Naive thymus-derived CD4-positive, alpha-beta T cell (primary cell): ENCODE measurements around the gene AMT. TPM values are rescaled to one million over a fixed set of nuclear protein-coding genes. Genes with fewer than 3 reads are reported as not detected.

Experiments used
- ATAC-seq: fragments of 150-1000 bp; cut with Tn5 transposase; 2 replicates; pipeline ENCODE4 v1.10.0; 2021; ENCODE audit warnings: mild to moderate bottlenecking, moderate library complexity
- CTCF ChIA-PET: fragments of 350-600 bp; sonication (Branson Sonifier 250); formaldehyde crosslinking; loops from one replicate; lab custom pipeline; 2021; ENCODE audit warnings: antibody characterized with exemption; lab: Charles Lee
- POLR2A ChIA-PET: fragments of 350-600 bp; sonication (Branson Sonifier 250); formaldehyde crosslinking; loops from one replicate; lab custom pipeline; 2021; ENCODE audit warnings: antibody characterized with exemption, inconsistent platforms; lab: Charles Lee
- DNase-seq, 9 donors: peaks; one replicate each; pipeline versions ENCODE4 v3.0.0 to v3.0.0-alpha.2; 2020 to 2022; ENCODE audit warnings: mixed read lengths in 1 of 9
- H3K27ac ChIP-seq: one replicate; pipeline ENCODE4 v1.7.0; 2013; ENCODE audit warnings: mild to moderate bottlenecking, low read depth, low read length, moderate library complexity
- H3K27me3 ChIP-seq, 2 donors: one replicate each; pipeline ENCODE4 v1.7.0; 2013; ENCODE audit warnings: low read length in 2 of 2, mild to moderate bottlenecking in 2 of 2, moderate library complexity in 2 of 2; ENCODE audit not compliant: control insufficient read depth in 2 of 2, insufficient read depth in 2 of 2
- H3K36me3 ChIP-seq, 3 experiments: 1 replicate in 2 of 3; 2 replicates in 1 of 3; pipeline ENCODE4 v1.7.0; 2013; ENCODE audit warnings: low read length in 3 of 3, mild to moderate bottlenecking in 3 of 3, moderate library complexity in 1 of 3; ENCODE audit not compliant: insufficient read depth in 3 of 3, control insufficient read depth in 2 of 3
- H3K4me1 ChIP-seq, 2 donors: one replicate each; pipeline ENCODE4 v1.7.0; 2013; ENCODE audit warnings: low read length in 2 of 2, mild to moderate bottlenecking in 2 of 2, moderate library complexity in 1 of 2; ENCODE audit not compliant: control insufficient read depth in 2 of 2, insufficient read depth in 2 of 2
- H3K4me3 ChIP-seq: 2 replicates; pipeline ENCODE4 v1.7.0; 2013; ENCODE audit warnings: mild to moderate bottlenecking, low read length
- H3K9me3 ChIP-seq, 3 experiments: 1 replicate in 2 of 3; 2 replicates in 1 of 3; pipeline ENCODE4 v1.7.0; 2013; ENCODE audit warnings: low read length in 3 of 3; ENCODE audit not compliant: control insufficient read depth in 2 of 3
- H3K27ac Mint-ChIP-seq, 9 donors: one replicate each; pipeline ENCODE4 v1.8.0; 2020 to 2022; ENCODE audit warnings: mixed read lengths in 9 of 9, mild to moderate bottlenecking in 8 of 9, moderate library complexity in 5 of 9, inconsistent platforms in 2 of 9
- H3K27me3 Mint-ChIP-seq, 5 donors: one replicate each; pipeline ENCODE4 v1.8.0; 2021 to 2022; ENCODE audit warnings: mixed read lengths in 5 of 5, mild to moderate bottlenecking in 1 of 5
- H3K36me3 Mint-ChIP-seq, 5 donors: one replicate each; pipeline ENCODE4 v1.8.0; 2020 to 2022; ENCODE audit warnings: mixed read lengths in 5 of 5, mild to moderate bottlenecking in 3 of 5, inconsistent platforms in 1 of 5
- H3K4me1 Mint-ChIP-seq, 7 donors: one replicate each; pipeline ENCODE4 v1.8.0; 2020 to 2022; ENCODE audit warnings: mixed read lengths in 7 of 7, mild to moderate bottlenecking in 3 of 7, inconsistent platforms in 1 of 7
- H3K4me3 Mint-ChIP-seq, 10 donors: one replicate each; pipeline ENCODE4 v1.8.0; 2020 to 2022; ENCODE audit warnings: mild to moderate bottlenecking in 10 of 10, mixed read lengths in 10 of 10, moderate library complexity in 6 of 10, inconsistent platforms in 2 of 10
- H3K9me3 Mint-ChIP-seq, 11 donors: one replicate each; pipeline ENCODE4 v1.8.0; 2020 to 2022; ENCODE audit warnings: mixed read lengths in 11 of 11, mild to moderate bottlenecking in 4 of 11, inconsistent platforms in 1 of 11, moderate library complexity in 1 of 11
- intact Hi-C, 2 donors: fragments of 100-400 bp; cut with micrococcal nuclease; formaldehyde crosslinking; loops; one replicate each; pipeline ENCODE4 v1.15.1; 2023
- polyA plus RNA-seq, 2 donors: library from polyadenylated mRNA; unstranded; fragments of 300-500 nt; fragmentation: Illumina TruSeq; gene quantifications; one replicate each; pipeline ENCODE4 v1.2.3, GENCODE V29; 2021
- total RNA-seq, 6 experiments: library from RNA in 5 of 6; stranded (reverse) in 5 of 6; gene quantifications; 1 replicate in 5 of 6; 2 replicates in 1 of 6; pipeline ENCODE4 v1.2.3 and lab custom pipeline; 2021 to 2026

Gene AMT, protein sequence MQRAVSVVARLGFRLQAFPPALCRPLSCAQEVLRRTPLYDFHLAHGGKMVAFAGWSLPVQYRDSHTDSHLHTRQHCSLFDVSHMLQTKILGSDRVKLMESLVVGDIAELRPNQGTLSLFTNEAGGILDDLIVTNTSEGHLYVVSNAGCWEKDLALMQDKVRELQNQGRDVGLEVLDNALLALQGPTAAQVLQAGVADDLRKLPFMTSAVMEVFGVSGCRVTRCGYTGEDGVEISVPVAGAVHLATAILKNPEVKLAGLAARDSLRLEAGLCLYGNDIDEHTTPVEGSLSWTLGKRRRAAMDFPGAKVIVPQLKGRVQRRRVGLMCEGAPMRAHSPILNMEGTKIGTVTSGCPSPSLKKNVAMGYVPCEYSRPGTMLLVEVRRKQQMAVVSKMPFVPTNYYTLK
- total RNA-seq: 10 to 100 TPM in 3 of 5 experiments, 1 to 10 TPM in 2; 7.9 to 13.9 (median 10.7) TPM
- polyA plus RNA-seq: 1 to 10 TPM; 1.7 to 2.2 TPM
- total RNA-seq (lab: John Stamatoyannopoulos, UW): 0.67 reads per million

- peak within 1 kb of the TSS in 9 of 10 donors; percentile 23 to 70 (median 62) for H3K4me3 Mint-ChIP-seq
These were observed at the start of gene AMT for GRCh38 chr3:49422379-49423248. Gene AMT (minus strand): TSS chr3:49422473. CDS start chr3:49422450, 23 bp downstream.

GRCh38 chr3:49470714-49471420 is 48.6 kb upstream of the AMT start:
- Histone ChIP-seq H3K4me3 (peak overlapping the region; percentile 78), H3K27ac (peak overlapping the region; percentile 94), H3K36me3 (no peaks in the 10 kb centered on the region), H3K9me3 (no peaks in the 10 kb centered on the region), H3K27me3 (no peaks in the 10 kb centered on the region), H3K4me1 (peaks cover 15 to 20% of the 10 kb centered on the region in 2 donors)
- intact Hi-C loops: loop anchor here (1.0 to 10.0 kb wide), 19 partner anchors 22 to 1384 kb away; partner anchors contain the start of genes NICN1 (in 2 of the 2), TCTA (in 2 of the 2), USP4 (in 2 of the 2) and WDR6 (in 2 of the 2)
- ChIA-PET POLR2A (interaction anchor here (0.6 to 3.5 kb wide), 14 partner anchors 8 to 723 kb away, joined by 3 to 33 read pairs (median 4); partner anchors contain the start of genes BSN, INKA1, QRICH1 and RHOA), CTCF (interaction anchor here (1.1 to 1.4 kb wide), 2 partner anchors 59 to 131 kb away, joined by 3 read pairs; partner anchors contain the start of genes RHOA and TCTA)
- Mint-ChIP-seq H3K9me3 (no peaks in the 10 kb centered on the region), H3K4me3 (peak overlapping the region; percentile 86 to 97 (median 92)), H3K36me3 (peaks cover 0 to 8% (median 0%) of the 10 kb centered on the region in 5 donors), H3K4me1 (peaks cover 14 to 29% (median 24%) of the 10 kb centered on the region in 7 donors), H3K27me3 (no peaks in the 10 kb centered on the region), H3K27ac (peak overlapping the region; percentile 89 to 95 (median 93))
- ATAC-seq (peak; percentile 24), DNase-seq (no peak)

More at GRCh38 chr3:49422379-49423248, at the start of gene AMT:
- intact Hi-C loops: no loop called here
- H3K27ac Mint-ChIP-seq: peak within 1 kb of the TSS in 8 of 9 donors; percentile 24 to 82 (median 48)
- H3K9me3 ChIP-seq: no peaks in the 10 kb centered on the region
- peaks cover 11 to 15% of the 10 kb centered on the region in 2 donors for H3K4me1 ChIP-seq
- no peaks in the 10 kb centered on the region for H3K27me3 Mint-ChIP-seq
- ATAC-seq: no peak
- ChIA-PET POLR2A (interaction anchor here (0.6 to 2.0 kb wide), 3 partner anchors 9 to 38 kb away, joined by 3 to 6 read pairs (median 6); no protein-coding TSS in a partner anchor), CTCF (no interaction called here)
- no peaks in the 10 kb centered on the region for H3K27me3 ChIP-seq
- H3K4me1 Mint-ChIP-seq: peaks cover 22 to 62% (median 57%) of the 10 kb centered on the region in 7 donors
- no peak within 1 kb of the TSS for H3K27ac ChIP-seq
- H3K9me3 Mint-ChIP-seq: no peaks in the 10 kb centered on the region
- peaks cover 0 to 27% (median 0%) of the 10 kb centered on the region in 3 experiments for H3K36me3 ChIP-seq
- no peak for DNase-seq
- H3K4me3 ChIP-seq: no peak within 1 kb of the TSS
- H3K36me3 Mint-ChIP-seq: peaks cover 0 to 32% (median 6%) of the 10 kb centered on the region in 5 donors

DNA sequence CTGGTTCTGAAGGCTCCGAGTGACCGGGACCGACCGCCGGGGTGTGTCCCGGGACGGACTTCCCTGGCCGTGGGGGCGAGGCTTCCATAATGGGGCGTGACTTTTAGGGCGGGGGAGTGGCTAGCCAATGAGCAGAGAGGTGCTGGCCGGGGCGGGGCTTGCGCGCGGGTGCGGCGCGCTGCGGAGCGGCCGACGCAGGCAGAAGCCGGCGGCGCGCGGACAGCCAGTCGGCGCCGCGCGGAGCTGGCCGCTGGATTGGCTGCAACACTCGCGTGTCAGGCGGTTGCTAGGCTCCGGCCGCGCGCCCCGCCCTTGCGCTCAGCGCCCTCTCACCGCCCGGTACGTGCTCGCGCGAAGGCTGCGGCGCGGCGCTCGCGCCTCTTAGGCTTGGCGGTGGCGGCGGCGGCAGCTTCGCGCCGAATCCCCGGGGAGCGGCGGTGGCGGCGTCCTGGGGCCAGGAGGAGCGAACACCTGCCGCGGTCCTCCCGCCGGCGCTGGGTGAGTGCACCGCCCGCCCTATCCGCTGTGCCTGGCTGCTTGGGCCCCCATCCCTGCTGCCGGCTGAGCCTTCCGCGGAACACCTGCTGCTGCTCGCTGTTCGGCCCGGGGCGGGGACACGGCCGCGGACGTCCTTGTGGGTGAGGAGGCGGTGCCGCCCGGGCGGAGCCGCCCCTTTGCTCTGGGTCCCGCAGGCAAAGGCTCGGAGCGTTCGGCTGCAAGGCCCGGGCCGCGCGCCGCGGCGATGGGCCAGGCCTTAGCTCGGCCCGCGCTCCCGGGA is 47.9 kb upstream of the AMT start, which contains the start of gene DAG1:
DAG1 (plus strand) TSS at position 332 of the 778 bp plus-strand sequence. CDS start 40,268 bp downstream, outside the sequence.
- CTCF ChIA-PET: interaction anchor here (0.6 to 1.4 kb wide), 2 partner anchors 377 to 448 kb away, joined by 3 read pairs; partner anchors contain the start of genes NDUFAF3 and QRICH1
- Mint-ChIP-seq H3K36me3 (peaks cover 0 to 5% (median 0%) of the 10 kb centered on the region in 5 donors), H3K27me3 (no peaks in the 10 kb centered on the region), H3K9me3 (no peaks in the 10 kb centered on the region), H3K4me3 (peak within 1 kb of the TSS; percentile 87 to 97 (median 92)), H3K4me1 (peaks cover 14 to 27% (median 22%) of the 10 kb centered on the region in 7 donors), H3K27ac (peak within 1 kb of the TSS; percentile 89 to 95 (median 93))
- ATAC-seq: peak; percentile 91
- DNase-seq: peak; percentile 90 to 98 (median 95)
- H3K36me3 ChIP-seq: no peaks in the 10 kb centered on the region
- H3K4me1 ChIP-seq: peaks cover 15 to 20% of the 10 kb centered on the region in 2 donors
- H3K27ac ChIP-seq: peak within 1 kb of the TSS; percentile 94
- no peaks in the 10 kb centered on the region for H3K27me3 ChIP-seq
- POLR2A ChIA-PET: interaction anchor here (0.6 to 3.5 kb wide), 19 partner anchors 8 to 463 kb away, joined by 3 to 33 read pairs (median 4); partner anchors contain the start of genes BSN, INKA1, QRICH1 and RHOA
- no peaks in the 10 kb centered on the region for H3K9me3 ChIP-seq
- H3K4me3 ChIP-seq: peak within 1 kb of the TSS; percentile 92
- intact Hi-C loops: loop anchor here (1.0 to 10.0 kb wide), 19 partner anchors 21 to 1383 kb away; partner anchors contain the start of genes NICN1 (in 2 of the 2), TCTA (in 2 of the 2), USP4 (in 2 of the 2) and WDR6 (in 2 of the 2)

DNA sequence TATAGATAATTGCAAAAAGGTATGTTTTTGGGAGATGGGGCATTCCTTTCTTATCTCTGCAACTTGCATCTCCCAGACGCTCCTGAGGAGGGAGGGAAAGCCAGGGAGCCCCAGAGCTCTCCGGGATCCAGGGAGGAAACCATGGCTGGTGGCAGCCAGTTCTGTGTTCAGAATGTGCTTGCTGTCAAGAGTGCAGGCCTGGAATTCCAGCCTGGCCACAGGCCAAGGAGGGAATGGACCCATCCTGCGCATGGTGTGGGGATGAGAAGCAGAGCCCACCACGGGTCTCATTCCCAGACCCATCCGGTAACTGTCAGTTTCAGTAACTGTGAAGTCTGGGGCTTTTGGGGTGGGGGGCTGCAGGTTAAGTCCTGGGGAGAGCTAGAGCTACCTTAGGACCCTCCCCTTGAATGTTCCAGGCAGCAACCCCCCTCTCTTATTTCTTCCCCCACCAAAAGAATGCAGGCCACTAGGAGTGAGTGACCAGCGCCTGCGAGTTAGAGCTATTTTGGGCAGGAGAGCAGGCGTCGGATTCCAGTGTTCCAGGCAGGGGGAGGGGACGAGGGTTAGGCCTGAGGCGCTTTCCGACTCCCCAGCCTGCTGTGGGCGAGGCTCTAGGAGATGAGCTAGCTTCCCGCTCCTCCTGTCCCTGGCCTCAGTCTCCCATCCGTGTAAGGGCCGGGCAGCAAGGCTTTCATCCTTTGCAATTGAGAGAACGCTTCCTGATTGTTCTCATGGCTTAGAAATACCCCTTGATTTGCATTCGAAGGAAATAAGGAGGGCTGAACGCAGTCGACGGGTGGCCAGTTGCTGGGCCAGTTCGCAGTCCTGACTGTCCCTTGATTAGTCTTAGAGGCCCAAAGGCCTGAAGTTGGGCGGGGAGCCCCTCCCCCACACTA is 47.0 kb upstream of the AMT start:
- ATAC-seq: no peak
- peak overlapping the region; percentile 87 to 97 (median 91) for H3K4me3 Mint-ChIP-seq
- no peaks in the 10 kb centered on the region for H3K9me3 ChIP-seq
- H3K36me3 Mint-ChIP-seq: peaks cover 0 to 5% (median 0%) of the 10 kb centered on the region in 5 donors
- ChIA-PET POLR2A (interaction anchor here (0.6 to 3.5 kb wide), 12 partner anchors 14 to 462 kb away, joined by 3 to 33 read pairs (median 4); partner anchors contain the start of genes QRICH1, RHOA, TCTA and USP19), CTCF (interaction anchor here (0.6 to 1.4 kb wide), 2 partner anchors 376 to 448 kb away, joined by 3 read pairs; partner anchors contain the start of genes NDUFAF3 and QRICH1)
- no peak for DNase-seq
- H3K27ac Mint-ChIP-seq: peak overlapping the region; percentile 68 to 92 (median 88)
- H3K27me3 ChIP-seq: no peaks in the 10 kb centered on the region
- peak overlapping the region; percentile 72 for H3K27ac ChIP-seq
- intact Hi-C loops: no loop called here
- H3K9me3 Mint-ChIP-seq: no peaks in the 10 kb centered on the region
- H3K4me1 Mint-ChIP-seq: peaks cover 14 to 27% (median 22%) of the 10 kb centered on the region in 7 donors
- peak overlapping the region; percentile 92 for H3K4me3 ChIP-seq
- H3K36me3 ChIP-seq: no peaks in the 10 kb centered on the region
- no peaks in the 10 kb centered on the region for H3K27me3 Mint-ChIP-seq
- peaks cover 15 to 20% of the 10 kb centered on the region in 2 donors for H3K4me1 ChIP-seq
